H54 (cell line): ENCODE measurements around the gene GRID1.

Experiments
- DNase-seq: peaks from one replicate; pipeline ENCODE4 v3.0.0; 2011; ENCODE audit warnings: low spot score, mixed read lengths; ENCODE audit not compliant: insufficient read length
- FAIRE-seq: peaks from 3 replicates; lab custom pipeline; 2011; peaks lifted over from hg19 to GRCh38; lab: Jason Lieb, UNC
- POLR2A ChIP-seq: IDR thresholded peaks from 2 replicates; pipeline ENCODE4 v1.6.1; 2011; ENCODE audit warnings: low read depth, mild to moderate bottlenecking, low read length

GRID1 gene

DNA sequence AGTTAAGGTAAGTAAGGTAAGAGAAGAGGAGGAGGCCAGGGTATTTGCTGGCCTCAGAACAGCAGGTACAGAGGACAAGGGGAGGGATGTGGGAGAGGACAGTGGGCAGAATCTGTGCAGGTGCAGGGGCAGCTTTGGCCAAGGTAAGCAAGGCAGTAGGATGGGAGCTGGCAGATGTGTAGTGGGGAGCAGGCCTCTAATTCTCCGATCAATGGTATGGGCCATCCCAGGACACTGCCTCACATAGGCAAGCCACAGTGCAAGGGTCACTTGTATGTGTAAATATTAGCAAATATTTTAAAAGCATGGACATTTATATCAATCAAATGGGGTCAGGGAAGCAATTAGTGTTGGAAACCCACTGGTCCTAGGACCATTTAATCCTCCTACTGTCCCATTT is 373.5 kb downstream of the GRID1 start:
- FAIRE-seq (no peak), DNase-seq (no peak)
- no peak for TF ChIP-seq POLR2A

DNA sequence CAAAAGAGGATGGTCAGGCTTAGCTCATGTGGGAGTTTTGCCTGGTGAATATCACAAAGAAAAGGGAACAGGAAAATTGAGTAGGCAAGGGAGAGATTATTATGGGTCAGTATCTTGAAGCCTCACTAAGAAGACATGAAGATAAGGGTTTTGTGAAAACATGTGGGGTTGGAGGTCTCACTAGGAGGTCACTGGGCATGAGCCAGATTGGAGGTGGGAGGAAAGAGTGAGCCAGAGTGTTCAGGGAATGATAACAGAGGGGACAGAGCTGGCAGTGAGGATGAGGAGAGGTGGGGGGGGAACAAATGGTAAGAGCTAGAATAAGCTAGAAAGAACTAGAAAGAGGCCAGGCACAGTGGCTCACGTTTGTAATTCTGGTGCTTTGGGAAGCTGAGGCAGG is 374.3 kb downstream of the GRID1 start:
- TF ChIP-seq POLR2A: no peak
- no peak for DNase-seq
- FAIRE-seq: no peak

DNA sequence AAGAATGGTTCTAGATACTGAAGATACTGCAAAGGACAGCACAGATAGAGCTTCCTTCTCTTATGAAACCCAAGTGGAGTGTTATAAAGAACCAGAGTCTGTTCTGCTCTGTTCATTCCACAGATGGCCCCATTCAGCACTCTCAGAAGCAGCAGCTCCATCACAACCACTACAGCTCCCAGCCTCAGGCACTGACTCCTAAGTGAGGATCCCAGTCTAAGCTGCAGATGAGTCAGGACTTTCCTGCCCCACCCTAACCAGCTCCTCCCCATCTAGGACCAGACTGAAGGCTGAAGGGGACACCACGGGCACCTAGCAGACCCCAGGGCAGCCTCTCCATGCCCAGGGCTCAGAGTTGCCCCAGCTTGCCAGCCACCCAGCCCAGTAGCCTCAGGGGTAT is 379.8 kb downstream of the GRID1 start:
- no peak for FAIRE-seq
- no peak for TF ChIP-seq POLR2A
- peak; percentile 15 for DNase-seq

DNA sequence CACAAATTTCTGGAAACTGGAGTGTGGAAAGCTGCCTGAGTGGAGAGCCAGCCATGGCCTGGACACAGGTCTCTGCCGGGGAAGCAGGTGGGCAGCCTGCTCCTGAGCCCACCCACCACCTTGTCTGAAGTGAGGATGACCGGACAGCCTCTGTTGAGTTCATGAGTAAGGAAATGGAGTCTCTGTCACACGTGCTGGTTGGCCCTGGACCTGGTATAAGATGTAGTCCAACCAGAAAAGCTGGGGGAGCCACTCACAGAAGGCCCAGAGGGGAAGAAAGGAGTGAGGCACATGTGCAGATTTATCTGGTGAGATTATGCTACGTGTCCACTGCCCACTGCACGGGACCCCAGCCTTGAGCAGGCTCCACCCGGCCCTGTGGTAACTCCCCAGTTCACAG is 383.5 kb downstream of the GRID1 start:
- DNase-seq (no peak), FAIRE-seq (no peak)
- TF ChIP-seq POLR2A: no peak

DNA sequence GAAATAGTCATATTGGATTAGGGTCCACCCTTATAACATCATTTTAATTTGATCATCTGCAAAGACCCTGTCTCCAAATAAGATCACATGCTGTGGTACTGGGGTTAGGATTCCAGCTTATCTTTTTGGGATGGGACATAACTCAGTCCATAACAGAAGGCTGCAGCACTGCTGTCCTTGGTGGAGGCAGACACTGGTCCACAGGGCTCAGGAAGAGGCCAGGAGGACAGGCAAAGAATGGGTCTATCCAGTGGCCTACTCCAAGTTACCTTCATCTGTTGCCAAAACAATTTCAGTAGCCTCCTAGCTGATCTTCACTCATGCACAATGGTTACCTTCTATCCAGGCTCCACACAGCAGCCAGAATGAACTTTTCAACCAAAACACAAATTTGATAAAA is 387.0 kb downstream of the GRID1 start:
- FAIRE-seq (no peak), DNase-seq (no peak)
- TF ChIP-seq POLR2A: no peak

DNA sequence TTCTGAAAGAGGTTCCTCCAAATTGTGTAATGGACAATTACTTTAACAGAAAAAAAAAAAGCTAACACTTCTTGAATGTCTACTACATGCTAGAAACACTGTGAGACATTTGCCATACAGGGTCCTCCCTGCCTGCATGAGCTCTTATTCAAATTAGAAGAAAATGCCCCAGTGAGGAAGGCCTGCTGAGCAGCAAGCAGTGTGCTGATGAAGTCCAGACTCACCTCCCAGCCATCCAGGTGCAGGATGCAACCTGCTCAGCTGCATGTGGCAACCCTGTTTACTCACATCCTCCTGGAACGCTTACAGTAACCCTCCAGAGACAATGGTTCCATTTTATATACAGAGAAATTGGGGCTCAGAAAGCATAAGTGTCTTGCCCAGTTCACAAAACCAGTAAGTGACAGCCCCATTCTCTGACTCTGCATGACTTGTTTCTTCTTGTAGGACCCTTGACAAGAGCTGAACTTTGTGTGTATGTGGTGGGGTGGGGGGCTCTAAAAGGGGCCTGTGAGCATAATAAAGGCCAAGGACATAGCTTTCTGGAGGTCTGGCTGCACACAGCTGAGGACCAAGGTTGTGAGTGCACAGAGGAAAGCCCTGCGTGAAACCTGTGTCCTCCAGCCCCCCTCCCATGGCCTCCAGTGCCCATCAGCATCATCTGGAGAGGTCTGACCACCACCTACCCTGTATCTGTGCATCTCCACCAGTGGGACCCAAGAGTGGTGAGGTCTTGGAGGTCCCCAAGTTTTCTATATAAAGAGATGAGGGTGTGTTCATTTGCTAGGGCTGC is 387.8 kb downstream of the GRID1 start:
- TF ChIP-seq POLR2A: no peak
- FAIRE-seq (no peak), DNase-seq (no peak)

DNA sequence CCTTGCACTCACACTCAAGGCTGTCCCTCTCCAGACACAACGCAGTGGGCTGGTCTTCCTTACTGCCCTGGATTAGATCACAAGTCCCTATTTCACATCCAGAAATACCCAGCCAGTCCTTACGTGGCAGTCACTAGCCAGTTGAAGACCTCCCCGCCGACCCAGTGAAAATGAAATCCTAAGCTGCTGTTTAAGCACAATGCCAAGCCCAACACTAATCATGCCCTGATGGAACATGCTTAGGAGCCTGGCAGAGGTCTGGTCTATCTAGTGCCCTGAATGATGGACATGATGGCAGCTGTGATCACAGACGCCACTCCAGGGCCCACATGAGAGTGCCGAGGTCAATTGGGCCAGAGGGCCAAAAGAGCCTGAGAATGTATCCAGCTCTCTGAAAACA is 389.0 kb downstream of the GRID1 start:
- no peak for FAIRE-seq
- TF ChIP-seq POLR2A: no peak

DNA sequence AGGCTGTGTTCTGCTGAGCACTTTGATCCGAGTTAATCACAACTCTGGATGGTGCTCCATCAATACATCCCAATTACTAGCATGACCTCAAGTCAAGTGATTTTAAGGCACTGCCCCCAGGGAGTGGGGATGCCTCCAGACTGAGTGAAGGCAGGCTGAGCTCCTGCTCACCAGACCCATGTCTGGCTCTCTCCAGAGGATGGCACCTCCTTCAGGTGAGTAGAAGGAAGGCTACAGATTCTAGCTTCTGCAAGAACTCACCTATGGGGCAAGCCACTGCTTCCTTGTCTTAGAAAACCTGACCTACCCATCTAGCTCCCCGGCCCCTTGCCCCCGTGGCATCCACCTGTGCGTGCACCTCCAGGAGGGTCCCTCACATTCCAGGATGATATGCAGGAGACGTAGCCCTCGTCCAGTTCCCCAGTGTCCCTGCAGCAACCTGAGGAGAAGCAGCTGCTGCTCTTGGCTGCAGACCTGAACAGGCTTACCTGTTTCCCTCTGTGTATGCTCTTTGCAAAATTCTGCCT is 390.3 kb downstream of the GRID1 start:
- FAIRE-seq (no peak), DNase-seq (no peak)
- no peak for TF ChIP-seq POLR2A

More for the DNA sequence above, 389.0 kb downstream of the GRID1 start:
- DNase-seq: no peak

DNA sequence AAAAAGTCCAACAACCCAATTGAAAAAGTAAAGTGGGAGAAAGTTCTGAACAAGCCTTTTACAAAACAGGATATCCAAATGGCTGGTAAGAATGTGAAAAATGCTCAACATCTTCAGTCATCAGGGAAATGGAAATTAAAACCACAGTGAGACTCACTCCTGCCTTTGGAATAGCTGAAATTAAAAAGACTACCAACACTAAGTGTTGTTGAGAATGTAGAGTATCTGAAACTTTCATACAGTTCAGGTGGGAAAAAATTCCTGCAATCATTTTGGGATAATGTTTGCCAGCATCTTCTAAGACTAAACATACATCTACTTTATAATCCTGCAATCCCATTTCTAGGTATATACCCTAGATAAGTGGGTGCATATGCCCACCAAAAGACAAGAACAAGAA is 395.1 kb downstream of the GRID1 start:
- FAIRE-seq (no peak), DNase-seq (no peak)
- TF ChIP-seq POLR2A: no peak

DNA sequence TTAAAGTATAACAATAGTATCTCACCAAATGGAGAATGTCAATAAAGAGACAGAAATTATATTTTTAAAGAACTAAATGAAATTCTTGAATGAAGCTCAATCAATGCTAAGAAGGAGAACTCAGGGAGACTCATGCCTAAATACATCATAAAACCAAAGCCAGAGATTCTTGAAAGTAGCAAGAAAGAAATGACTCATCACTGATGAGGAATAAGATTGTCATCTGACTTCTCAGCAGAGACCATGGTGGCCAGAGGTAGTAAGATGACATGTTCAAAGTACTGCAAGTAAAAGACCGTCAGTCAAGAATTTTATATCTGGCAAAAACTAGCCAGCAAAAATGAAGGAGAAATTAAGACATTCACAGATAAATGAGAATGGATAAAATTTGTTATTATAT is 399.0 kb downstream of the GRID1 start:
- FAIRE-seq (no peak), DNase-seq (no peak)

DNA sequence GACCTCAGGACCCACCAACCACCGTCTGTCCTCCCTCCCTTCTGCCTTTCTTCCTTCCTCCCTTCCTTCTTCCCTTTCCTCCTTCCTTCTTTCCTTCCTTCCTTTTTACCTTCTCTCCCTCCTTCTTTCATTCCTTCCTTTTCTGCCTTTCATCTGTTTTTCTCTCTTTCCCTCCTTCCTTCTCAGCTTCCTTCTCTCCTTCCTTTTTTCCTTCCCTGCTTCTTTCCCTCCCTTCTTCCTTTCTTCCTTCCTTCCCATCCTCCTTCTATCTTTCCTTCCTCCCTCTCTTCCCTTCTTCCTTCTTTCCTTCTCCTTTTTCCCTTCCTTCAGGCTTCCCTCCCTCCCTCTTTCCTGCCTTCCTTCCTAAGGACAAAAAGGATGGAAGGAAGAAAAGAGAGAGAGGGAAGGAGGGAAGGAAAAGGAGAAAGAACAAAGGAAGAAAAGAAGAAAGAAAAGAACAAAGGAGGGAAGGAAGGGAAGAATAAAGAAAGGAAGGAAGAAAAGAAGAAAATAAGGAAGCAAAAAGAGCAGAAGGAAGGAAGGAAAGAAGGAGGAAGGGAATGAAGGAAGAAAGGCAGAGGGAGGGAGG is 405.0 kb downstream of the GRID1 start:
- no peak for DNase-seq
- TF ChIP-seq POLR2A: no peak
- FAIRE-seq: no peak

More for the DNA sequence above, 399.0 kb downstream of the GRID1 start:
- no peak for TF ChIP-seq POLR2A

DNA sequence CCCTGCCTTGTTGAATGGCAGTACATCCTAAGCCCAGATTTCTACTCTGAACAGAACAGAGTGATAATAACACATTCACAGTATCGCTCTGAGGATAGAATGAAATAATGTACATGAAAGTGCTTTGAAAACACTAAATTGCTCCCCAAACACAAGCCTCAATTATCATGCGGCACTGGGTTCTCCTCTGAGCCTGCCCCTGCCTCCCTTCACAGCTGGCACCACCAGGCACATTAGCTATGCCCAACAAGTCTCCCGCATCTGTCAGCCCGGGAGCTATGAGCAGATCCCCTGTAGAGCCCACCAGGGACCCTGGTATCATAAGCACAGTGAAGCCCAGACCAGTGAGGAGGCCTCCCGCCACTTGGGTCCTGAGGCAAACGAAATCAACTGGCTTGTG is 405.5 kb downstream of the GRID1 start:
- FAIRE-seq: no peak

DNA sequence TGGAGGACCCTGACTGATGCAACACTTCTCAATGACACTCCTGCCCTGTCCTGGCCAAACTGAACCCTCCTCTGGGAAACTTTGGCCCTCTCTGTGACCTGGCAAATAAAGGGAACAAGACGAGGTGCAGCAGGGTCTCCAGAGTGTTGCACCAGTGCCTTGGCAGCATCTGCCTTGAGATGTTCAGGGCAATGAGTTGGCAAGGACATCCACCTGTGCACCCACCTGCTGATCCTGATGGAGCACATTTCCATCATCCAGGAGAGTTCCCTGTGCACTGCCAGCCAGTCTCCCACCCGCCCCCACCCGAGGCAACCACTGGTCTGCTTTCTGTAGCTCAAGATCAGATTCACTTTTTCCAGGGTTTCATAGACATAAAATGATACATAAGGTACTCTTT is 407.4 kb downstream of the GRID1 start:
- TF ChIP-seq POLR2A: no peak
- no peak for DNase-seq
- FAIRE-seq: no peak

More for the DNA sequence above, 405.5 kb downstream of the GRID1 start:
- TF ChIP-seq POLR2A: no peak
- no peak for DNase-seq

DNA sequence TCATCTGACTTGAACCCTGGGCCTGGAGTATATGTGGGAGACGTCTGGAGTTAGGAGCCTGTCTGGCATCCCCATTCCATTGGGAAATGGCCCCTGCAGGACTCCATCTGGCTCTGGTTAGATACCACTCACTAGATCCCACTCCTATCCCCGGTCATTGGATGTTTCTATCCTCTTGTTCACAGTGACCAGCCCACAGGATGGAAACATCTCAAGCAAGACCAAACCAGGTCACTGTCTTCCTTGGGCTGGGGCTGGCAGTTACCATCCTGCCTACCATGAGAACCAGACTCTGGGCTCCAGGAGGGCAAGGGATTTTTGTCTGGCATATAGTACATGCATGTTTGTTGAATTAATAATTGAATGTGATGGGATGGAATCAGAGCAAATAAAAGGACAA is 415.7 kb downstream of the GRID1 start:
- DNase-seq (no peak), FAIRE-seq (no peak)
- TF ChIP-seq POLR2A: no peak
